HG03558 (cell line): ENCODE data around the gene PRPS1.
A peak's percentile ranks its signal among the peaks of the same experiment; 100 is the strongest.
"Not testable (repeated sequence)": the region's sequence is repeated elsewhere in the genome, so short reads cannot be mapped to it uniquely, and the experiment has no call there.

Experiments
- ATAC-seq: cut with Tn5 transposase; IDR thresholded peaks from one replicate; pipeline ENCODE4 v1.9.1; 2021; ENCODE audit warnings: moderate number of reproducible peaks; ENCODE audit not compliant: unreplicated experiment; ENCODE audit errors: extremely low read depth

PRPS1 gene

GRCh38 chrX:107672955-107673378, 44.7 kb downstream of the PRPS1 start:
- no peak for ATAC-seq

DNA sequence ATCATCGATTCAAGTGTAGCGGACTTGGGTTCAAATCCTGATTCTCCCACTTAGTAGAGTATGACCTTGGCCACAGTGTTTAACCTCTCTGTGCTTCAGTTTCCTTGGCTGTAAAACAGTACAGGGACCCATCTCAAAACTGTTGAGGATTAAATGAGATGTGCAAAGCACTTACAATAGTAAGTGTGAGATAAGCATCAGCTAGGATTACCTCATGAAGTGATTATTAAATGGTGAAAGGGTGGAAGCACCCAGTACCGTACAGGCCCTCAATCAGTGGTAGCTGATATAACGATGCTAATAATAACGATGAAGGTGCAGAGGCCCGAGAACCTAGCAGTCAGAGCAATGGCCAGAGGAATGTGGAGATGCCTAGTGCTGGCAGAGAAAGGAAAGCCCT, 45.1 kb downstream of the PRPS1 start:
- no peak for ATAC-seq

- ATAC-seq, result peak; percentile 89
These were observed 45.7 kb downstream of the PRPS1 start for GRCh38 chrX:107673933-107674479.

DNA sequence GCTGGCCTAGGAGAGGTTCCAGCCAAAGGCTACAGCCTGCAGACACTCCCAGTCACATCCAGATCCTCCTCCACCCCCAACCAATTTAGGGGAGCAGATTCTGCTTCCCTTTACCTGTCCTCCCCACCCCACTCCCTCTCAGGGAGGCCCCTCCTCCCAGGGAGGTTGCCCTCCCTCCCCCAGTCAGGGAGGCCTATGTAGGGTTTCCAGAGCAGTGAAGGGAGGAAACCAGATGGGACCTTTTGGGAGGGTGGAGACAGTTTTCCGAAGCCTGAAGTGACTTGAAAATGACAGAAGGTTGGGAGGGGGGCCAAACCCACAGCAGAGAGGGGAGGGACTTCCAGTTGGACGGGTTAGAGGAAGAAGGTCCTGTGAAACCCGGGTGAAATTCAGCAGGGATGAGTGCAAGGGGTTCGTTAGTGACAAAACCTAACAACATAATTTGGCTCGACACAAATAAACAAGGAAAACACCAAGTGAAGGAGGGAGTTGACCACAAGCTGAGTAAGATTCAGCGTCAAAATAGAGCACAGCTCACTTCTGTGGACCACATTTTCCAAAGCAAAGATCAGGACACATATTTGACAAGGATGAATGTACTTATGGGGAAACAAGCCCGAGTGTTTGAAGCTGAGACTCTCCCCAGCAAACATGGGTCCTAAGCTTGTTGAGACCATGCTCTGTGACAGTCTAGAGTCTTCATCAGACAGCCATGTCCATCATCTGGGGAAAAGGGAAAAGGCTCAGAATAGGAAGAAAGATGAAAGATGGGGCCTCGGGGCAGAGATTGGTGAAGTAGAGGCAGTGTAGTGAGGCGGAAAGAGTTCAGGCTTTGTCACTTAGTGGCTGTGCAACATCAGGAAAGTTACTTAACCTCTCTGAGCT, 46.4 kb downstream of the PRPS1 start:
- ATAC-seq, result peak; percentile 0

- no peak for ATAC-seq
These were observed 47.0 kb downstream of the PRPS1 start for GRCh38 chrX:107675365-107675654.

DNA sequence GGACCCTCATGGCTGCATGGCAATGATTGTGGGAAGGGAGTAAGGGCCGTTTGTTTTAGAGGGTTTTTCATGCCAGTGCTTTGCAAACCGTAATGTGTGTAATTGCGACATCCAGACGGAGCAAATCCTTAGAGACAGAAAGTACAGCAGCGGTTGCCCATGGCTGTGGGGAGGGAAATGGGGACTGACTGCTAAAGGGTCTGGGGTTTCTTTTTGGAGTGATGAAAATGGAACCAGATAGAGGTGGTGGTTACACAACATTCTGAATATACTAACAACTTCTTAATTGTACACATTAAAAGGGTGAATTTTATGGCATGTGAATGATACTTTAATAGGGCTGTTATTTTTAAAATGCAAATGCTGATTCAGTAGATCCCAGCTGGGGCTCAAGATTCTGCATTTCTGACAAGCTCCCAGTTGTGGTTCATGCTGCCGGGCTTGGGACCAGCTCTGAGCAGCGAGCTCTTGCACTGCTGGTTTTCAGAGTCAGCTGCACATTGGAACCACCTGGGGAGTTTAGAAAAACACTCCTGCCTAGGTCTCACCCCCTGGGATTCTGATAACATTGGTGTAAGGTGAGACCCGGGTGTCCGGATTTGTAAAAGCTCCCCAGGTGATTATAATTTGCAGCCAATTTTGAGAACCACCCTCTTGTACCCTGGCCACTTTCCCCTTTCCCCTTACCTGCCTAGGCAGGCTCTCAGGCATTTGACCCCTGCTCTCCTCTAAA, 47.7 kb downstream of the PRPS1 start:
- ATAC-seq, result no peak

GRCh38 chrX:107676559-107677378, 48.5 kb downstream of the PRPS1 start:
- ATAC-seq, result no peak

- no peak for ATAC-seq
These were observed 49.2 kb downstream of the PRPS1 start for GRCh38 chrX:107677501-107677901.

DNA sequence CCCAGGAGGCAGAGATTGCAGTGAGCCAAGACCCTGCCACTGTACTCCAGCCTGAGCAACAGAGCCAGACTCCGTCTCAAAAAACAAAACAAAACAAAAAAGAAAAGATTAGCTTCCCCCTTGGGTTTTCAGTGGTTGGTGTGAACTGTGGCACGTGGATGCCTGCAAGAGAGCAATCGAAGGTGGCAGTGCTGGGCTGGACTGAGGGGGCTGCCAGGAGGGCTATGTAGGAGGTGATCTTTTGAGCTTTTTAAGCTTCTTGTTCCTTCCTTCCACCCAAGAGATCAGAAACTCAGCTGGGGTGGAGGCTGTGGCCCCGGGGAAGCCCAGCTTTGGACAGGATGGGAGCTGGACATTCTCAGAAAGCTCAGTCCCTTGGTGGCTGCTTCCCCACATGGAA, 49.6 kb downstream of the PRPS1 start:
- no peak for ATAC-seq

GRCh38 chrX:107678957-107679740, 50.8 kb downstream of the PRPS1 start:
- ATAC-seq, result no peak

DNA sequence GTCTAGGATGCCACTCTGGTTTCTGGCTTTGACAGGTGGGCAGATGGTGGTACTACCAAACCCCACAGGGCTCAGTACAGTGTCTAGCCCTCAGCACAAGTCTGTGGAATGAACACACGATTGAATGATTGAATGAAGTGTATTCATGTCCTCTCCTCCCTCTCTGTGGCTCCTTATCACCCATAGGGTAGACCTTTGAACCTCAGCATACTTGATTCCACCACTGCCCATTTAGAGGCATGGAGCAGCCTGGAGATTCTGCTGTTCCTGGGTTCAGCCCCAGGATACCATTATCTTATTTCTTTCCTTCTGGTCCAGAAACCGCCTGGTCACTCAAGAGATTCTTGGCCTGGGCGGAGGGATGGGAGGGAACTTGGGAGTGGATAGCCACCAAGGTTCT, 53.9 kb downstream of the PRPS1 start:
- ATAC-seq, result no peak

DNA sequence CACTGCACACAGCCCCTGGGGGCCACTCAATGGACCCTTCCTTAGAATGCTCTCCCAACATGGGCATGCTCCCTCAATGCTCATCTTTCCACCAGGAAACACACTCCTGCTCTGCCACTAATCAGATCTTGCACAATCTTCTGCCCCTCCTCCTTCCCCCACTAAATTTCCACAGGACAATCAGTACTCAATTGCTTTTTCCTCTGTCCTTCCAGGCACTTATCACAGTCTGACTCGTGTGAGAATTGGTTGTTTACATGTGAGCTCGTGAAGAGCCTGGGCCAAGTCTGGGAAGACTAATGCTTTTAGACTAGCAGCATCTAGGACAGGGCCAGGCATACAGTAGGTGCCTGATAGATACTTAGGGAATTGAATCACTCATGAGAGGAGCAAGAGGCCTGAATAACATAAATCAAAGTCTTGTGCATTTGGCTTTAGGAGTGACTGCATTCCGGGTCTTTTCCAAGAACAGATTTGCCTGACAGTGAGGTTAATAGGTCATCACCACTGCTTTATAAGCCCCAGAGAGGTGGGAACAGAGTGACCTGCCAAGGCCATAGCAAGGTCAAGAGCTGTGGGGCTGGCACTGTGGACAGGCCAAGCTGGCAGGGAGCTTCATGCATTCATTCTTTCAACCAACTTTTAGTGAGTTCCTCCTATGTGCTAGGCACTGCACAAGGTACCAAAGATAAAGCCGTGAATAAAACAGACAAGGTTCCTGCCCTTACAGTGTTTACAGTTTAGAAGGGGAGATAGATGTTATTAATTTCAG, 55.0 kb downstream of the PRPS1 start:
- no peak for ATAC-seq

- ATAC-seq, result no peak
These were observed 55.6 kb downstream of the PRPS1 start for GRCh38 chrX:107683931-107684330.

GRCh38 chrX:107684956-107685385, 56.7 kb downstream of the PRPS1 start:
- peak; percentile 83 for ATAC-seq

- not testable (repeated sequence) for ATAC-seq
These were observed 57.3 kb downstream of the PRPS1 start for GRCh38 chrX:107685586-107685985.

DNA sequence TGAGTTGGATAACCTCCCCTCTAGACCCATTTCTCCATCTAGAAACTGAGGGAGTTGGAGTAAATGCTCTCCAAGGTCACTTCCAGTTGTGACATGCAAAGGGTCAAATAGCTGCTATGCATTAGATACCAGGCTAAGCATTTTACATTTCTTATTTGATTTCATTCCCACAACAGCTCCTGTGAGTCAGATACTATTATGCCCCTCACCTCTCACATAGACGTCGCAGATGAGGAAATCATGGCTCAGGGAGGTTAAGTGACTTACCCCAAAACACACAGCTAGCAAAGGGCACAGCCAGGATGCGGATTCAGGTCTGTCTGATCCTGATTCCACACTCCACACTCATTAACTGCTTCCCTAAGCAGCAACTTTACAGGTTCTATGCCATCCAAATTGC, 57.7 kb downstream of the PRPS1 start:
- ATAC-seq, result no peak

- ATAC-seq, result no peak
These were observed 58.5 kb downstream of the PRPS1 start for GRCh38 chrX:107686792-107687191.

DNA sequence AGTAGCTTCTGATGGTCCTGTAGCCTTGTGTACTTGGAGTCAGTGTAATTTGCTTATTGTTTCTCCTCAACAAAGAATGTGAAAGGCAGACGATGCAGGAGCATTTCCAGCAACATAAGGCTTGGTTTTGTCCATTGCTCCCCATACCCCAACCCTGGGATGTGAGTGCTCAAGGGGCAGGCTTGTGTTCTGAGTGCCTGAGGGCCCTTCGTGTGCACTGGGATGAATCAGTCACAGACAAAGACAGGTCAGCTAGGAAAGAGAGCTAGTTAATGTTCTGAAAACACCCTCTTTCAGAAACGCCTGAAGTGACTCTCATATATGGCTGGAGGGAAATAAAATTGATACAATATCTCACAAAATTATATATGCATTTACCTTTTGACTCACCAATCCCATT, 59.1 kb downstream of the PRPS1 start:
- ATAC-seq, result no peak

GRCh38 chrX:107691024-107691448, 62.7 kb downstream of the PRPS1 start:
- ATAC-seq, result no peak
